GM19351 (cell line): ENCODE data around the gene SLC35F1.
"Not testable (repeated sequence)": the region's sequence is repeated elsewhere in the genome, so short reads cannot be mapped to it uniquely, and the experiment has no call there.

Experiments used
- ATAC-seq: cut with Tn5 transposase; IDR thresholded peaks from one replicate; pipeline ENCODE4 v1.9.1; 2021; ENCODE audit warnings: mild to moderate bottlenecking, moderate library complexity; ENCODE audit not compliant: unreplicated experiment

Gene SLC35F1

DNA sequence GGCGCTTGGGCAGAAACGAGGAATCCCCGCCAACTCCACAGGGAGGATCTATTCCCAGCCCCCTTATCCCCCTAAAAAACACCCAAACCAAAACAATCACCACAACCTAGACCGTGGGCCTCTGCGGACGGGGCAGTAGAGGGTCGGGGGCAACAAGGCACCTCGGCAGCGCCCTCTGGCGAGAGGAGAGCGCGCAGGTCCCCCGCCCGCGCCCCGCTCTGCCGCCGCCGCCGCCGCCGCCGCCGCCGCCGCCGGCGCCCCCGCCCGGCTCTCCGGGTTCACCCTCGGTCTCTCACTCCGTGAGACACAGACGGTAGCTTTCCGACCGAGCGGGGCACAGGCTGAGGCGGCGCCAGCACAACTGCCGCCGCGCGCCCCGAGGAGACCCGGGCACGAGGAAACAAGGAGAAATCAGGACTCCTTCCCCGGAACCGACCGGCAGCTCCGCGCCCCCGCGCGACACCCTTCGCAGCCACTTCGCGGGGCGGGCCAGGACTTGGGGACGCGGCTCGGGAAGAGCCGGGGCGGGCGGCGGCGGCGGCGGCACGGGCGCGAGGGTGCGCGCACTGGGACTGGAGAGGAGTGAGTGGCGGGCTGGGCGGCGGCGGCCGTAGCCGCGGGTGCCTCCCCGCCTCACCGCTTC lies at the start of gene SLC35F1:
Gene SLC35F1 (plus strand): TSS at position 307 of the 643 bp plus-strand sequence.
- peak; percentile 67 for ATAC-seq

DNA sequence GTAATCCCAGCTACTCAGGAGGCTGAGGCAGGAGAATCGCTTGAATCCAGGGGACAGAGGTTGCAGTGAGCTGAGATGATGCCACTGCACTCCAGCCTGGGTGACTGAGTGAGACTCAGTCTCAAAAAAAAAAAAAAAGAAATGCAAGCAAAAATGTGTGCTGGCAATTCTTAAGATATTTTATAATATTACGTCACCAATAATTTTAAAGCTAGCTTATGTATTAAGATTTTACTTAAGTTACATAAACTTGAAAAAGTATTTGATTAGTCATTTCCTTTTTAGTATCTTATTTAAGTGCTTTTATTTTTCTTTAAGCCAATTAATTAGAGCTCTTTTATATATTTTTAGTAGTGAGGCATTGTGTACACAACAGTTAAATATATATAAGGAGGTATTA lies 48.5 kb upstream of the SLC35F1 start:
- not testable (repeated sequence) for ATAC-seq

DNA sequence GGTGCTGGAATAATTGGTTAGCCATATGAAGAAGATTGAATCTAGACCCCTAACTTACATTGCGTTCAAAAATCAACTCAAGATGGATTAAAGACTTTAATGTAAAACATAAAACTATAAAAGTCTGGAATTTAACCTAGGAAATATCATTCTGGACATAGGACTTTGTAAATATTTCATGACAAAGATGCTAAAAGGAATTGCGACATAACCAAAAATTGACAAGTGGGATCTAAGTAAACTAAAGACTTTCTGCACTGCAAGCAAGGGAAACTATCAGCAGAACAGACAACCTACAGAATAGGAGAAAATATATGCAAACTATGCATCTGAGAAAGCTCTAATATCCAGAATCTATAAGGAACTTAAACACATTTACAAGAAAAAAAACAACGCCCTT lies 45.5 kb upstream of the SLC35F1 start:
- no peak for ATAC-seq

DNA sequence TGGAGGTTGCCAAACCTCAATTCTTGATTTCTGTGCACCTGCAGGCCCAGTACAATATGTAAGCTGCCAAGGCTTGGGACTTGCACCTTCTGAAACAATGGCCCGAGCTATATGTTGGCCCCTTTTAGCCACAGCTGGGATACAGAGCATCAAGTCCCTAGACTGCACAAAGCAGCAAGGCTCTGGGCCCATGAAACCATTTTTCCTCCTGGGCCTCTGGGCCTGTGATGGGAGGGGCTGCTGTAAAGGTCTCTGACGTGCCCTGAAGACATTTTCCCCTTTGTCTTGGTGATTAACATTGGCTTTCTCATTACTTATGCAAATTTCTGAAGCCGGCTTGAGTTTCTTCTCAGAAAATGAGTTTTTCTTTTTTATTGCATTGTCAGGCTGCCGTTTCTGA lies 40.5 kb upstream of the SLC35F1 start:
- ATAC-seq = no peak

DNA sequence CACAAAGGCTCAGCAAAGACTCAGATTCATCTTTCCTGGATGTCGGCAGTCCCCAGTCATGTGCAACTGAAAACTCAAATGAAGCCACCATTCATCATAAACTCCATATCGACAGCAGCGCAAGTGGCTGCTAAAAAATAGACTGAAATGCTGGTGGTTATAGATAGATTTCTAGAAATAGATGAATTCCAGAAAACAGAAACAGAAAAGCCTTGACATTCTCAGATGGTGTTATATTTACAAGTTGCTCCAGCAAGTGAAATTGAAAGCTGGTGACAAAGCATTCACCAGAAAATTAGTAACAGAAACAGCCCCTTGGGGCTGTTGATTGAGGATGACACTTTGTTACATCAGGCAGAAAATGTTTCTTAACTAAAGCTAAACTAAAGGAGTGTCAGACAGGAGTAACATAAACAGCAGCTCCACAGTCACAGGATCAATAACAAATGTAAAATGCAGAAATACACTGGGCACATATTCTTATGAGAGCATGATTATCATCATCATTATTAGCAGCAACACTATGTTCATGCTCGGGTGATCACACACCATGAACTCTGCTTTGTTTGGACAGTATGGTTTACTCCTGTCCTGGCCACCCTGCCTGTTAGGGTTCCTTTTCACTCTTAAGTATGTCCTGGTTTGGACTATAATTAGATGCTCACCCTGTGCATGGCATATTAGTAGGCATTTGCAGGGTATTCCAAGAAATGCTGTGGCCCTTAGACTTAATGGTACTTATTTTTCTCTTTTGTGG lies 36.4 kb upstream of the SLC35F1 start:
- ATAC-seq = peak; percentile 90

DNA sequence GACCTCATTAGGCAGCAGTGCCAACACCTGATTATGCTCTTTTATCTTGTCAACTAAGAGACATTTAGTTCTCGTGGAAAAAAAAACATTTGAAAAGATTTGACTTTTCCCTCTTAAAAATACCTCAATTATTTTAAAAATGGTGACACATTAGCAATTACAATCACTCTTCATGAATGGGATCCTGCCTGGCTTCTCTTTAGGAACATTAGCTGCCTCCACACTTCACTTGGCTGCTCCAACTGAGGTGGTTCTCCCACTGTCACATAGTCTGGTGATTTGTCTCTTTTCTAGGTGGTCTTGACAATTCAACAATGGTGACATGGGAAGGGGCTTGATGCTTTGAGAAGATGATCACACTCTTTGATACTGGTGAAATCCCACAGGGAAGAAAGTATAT lies 26.2 kb upstream of the SLC35F1 start:
- ATAC-seq = no peak

DNA sequence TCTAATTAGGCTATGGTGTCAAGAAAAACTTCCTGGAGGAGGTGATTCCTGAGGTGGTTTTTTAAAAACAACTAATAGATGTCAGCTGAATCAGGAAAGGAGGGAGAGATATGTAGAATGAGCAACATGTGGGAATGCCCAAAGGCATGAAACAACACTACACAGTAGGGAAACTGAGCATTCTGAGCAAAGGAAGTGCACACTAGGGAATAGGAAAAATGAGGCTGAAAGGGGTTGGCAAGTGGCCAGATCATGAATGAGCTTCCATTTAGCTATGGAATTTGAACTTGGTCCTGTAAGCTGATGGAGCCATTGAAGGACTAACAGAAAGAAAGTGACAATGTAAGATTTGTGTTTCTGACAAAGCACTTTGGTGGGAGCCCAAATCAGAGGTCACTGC lies 16.9 kb upstream of the SLC35F1 start:
- ATAC-seq = no peak

DNA sequence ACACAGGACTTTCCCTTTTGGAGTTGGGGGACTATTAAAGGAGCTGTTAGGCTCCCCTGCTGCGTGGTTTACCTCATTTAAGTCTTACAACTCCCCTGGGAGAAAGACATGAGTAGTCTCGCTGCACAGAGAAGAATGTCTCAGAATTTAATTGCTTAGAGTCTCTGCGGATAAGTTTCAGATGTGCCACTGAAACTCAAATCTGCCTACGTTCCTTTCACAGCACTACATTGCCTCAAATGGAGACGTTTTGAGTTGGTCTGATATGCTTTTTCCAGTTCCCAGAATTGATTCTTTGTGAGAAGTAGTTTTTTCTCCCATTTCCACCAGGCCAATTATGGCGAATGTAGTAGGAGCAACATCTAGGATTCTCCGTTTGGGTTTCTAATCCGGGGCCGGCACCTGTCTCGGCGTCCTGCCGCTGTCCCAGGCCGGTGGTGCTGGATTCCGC lies 532 bp upstream of the SLC35F1 start:
- ATAC-seq = peak; percentile 62

DNA sequence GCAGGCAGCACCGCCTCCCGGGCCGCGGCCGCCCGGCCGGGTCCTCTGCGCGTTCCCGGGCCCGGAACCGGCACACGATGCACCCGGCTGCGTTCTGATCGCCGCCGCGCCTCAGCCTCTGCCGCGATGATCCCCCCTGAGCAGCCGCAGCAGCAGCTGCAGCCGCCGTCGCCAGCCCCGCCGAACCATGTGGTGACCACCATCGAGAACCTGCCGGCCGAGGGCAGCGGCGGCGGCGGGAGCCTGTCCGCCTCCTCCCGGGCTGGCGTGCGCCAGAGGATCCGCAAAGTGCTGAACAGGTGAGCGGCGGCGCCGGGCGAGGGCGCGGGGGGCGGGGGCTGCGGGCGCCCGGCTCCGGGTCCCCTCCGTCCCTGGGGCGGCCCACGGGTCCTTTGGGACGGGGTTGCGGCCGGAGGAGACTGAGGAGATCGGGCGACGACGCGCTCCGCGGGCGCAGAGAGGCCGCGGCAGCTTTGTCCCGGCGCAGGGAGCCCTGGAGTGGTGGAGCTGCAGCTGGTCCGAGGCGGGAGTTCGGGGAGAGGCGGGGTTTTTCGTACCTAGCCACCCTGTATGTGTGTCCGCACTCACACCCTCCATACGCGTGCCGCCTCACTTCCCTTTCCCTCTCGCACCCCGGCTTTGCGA lies 659 bp downstream of the SLC35F1 start:
- ATAC-seq = no peak

DNA sequence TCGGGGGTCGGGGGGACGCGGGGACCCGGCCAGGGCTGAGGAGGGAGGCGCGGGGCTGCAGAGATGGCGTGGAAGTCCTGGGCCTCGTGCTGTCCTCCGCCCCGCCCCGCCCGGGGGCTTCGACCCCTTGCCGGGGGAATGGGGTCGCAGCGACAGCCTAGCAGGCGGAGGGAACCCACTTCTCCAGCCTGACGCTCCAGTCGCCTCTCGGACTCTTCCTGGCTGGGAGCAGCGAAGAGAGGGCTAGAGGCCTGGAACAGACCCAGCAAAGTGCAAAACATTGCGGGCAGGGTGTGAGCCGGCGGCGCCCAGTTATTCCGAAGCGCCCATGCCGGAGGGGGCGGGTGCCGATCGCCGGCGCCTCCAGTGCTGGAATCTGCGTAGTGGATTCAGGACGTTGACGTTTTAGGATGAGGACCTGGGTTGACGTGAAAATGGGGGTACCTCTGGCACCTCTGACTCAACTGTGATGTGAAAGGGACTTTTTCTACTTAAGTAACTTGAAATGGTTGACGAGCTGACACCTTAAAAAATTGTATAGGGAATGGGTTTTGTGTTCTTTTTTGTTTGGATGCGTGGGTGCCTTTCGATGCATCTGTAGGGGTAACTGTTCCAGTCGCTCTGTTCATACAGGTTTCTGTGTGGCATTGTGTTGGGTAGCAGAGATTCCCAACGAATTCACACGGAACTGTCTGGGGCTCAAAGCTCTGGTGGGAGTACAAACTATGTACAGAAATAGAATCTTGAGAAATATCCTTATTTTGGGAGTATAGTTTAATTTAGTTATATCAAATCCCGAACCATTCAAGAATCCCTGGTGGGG lies 1.4 kb downstream of the SLC35F1 start:
- ATAC-seq = no peak

DNA sequence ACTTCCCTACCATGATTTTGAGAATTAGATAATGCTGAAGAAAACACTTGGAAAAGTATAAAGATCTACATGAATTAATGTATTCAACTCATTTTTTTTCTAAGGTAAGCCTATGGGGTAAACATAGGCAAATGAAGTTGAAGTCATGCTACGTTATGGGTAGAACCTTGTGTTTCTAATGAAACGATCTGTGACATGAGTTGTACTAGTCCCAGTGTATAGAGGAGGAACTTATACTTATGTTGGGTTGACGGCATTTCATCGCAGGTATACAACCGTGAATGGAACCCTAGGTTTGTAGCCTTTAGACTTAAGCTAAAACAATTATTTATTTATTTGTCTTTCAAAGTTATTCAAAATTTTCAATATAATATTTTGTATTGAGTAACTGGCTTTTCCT lies 2.6 kb downstream of the SLC35F1 start:
- ATAC-seq = no peak

DNA sequence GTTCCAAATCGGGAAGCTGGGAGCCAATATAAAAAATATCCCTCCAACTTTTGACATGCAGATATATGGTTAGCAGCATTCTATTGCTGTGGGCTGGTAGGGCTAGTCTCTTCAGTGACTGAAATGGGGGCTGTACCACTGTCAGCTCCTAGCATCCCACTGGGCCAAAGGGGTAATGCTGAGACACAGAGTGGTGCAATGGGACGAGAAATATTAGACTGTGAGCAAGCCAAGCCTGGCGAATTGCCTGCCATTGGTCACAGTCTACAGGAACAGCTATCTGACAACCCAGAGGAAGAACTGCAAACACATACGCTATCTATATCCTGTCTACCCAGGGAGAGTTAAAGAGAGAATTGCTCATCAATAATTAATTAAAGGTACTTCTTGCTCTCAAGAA lies 3.5 kb downstream of the SLC35F1 start:
- no peak for ATAC-seq

DNA sequence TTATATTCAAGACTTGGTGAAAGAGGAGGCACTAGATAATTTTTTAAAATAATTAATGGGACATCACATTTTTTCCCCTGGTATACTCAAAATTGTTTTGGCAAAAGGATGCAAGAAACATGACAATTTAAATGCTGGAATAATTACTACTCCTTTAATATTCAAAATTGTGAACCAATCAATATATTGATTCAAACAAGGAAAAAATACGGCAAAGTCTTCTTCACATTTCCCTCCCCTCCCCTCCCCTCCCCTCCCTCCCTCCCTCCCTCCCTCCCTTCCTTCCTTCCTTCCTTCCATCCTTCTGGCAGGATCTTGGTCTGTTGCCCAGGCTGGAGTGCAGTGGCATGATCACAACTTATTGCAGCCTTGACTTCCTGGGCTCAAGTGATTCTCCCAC lies 4.1 kb downstream of the SLC35F1 start:
- ATAC-seq = no peak

DNA sequence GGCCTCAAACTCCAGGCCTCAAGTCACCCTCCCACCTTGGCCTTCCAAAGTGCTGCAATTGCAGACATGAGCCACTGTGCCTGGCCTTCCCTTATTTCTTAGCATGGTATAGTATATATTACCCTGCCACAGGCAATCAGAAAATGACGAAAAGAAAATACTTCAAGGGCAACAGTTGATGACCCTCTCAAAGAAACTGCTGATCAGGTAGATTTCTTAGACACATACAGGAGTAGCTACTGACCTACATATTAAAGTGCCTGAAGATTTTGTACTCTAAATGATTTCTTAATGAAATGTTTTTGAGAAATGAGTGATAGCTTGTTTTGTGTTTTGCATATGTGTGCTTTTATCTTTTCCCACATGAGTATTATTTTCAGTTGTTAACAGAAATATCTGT lies 4.6 kb downstream of the SLC35F1 start:
- ATAC-seq = no peak

DNA sequence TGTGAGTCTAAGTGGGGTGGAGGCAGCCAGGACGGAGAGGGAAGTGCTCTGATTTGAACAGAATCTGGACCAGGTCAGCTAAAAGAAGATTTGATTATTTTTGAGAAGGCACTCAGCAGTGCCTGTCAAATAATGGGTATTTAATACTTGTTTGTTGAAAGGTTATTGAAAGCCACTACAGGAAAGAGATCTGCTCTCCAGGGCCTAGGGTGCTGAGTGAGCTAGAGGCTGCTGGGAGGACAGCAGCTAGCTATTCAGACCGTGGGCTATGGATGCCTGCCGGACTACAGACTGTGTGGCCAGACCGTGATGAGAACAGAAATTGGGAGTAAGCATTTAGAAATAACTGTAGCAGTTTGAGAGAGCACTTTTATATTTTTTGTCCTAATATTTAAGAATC lies 8.8 kb downstream of the SLC35F1 start:
- ATAC-seq = no peak

DNA sequence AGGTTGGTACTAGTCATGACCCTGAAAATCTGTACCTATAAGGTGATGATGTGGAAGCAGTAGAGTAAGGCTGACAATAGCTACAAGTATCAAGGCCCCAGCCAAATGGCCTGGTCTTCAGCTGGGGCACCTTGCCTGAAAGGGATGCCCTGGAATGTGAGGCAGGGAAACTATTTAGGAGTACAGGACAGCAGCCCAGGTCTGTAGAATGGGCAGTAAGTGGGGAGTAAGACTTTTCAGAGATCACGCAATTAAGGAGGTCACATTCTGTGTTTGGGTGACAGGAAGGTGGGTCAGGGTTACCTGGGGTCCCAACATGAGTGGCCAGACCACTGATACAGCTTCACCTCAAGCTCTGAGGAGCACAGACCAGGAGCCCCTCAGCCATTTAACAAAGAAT lies 9.4 kb downstream of the SLC35F1 start:
- ATAC-seq = no peak

DNA sequence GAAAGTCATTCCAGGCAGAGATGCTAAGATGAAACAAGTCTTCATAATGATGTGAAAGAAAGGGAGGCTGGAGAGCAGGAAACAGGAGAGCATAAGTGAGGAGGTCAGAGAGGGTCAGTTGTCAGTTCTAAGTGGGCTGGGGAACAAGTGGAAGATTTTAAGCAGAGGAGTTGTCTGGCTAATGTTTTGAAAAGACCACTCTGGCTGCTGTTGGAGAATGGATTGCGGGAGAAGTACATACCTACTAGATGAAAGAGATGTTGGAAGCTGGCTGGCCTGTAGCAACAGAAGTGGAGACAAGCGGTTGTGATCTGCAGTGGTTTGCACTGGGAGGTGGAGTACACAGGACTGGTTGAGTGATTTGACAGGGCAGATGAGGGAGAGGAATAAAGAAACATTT lies 10.1 kb downstream of the SLC35F1 start:
- ATAC-seq = no peak

DNA sequence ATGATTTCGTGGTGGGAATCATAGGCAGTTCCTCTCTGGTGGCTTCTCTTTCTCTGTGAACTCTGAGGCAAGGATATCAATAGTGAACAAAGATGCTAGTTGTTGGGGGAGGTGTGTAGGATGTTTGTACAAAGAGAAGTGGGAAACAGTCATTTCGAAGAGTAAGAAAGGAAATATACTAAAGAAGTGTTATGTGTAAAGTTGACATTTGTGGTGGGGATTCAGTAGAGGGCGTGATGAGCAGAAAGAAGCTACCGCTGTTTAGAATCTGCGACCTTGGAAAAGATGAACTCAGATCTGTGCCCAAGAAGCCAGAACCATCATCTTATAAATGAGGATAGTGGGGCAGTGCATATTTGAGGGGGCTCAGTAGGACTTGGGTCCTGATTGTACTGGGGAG lies 11.4 kb downstream of the SLC35F1 start:
- peak; percentile 49 for ATAC-seq

DNA sequence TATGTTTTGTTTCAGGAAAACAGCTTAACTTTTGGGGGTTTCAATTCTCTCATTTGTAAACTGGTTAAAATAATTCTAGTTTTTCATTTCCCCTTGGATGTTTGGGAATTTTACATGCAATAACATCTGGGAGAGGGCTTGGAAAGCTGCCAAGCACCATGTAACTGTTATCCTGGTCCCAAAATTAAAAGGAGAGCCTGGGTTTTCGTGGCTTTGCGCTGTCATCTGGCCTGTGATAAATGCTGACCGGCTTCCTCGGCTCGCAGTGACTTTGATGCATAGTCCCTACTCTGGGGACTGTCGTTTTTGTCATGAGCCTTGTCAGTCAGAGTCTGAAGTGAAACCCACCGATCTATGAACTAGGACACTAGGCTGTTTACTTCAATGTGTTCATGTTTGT lies 12.2 kb downstream of the SLC35F1 start:
- no peak for ATAC-seq

DNA sequence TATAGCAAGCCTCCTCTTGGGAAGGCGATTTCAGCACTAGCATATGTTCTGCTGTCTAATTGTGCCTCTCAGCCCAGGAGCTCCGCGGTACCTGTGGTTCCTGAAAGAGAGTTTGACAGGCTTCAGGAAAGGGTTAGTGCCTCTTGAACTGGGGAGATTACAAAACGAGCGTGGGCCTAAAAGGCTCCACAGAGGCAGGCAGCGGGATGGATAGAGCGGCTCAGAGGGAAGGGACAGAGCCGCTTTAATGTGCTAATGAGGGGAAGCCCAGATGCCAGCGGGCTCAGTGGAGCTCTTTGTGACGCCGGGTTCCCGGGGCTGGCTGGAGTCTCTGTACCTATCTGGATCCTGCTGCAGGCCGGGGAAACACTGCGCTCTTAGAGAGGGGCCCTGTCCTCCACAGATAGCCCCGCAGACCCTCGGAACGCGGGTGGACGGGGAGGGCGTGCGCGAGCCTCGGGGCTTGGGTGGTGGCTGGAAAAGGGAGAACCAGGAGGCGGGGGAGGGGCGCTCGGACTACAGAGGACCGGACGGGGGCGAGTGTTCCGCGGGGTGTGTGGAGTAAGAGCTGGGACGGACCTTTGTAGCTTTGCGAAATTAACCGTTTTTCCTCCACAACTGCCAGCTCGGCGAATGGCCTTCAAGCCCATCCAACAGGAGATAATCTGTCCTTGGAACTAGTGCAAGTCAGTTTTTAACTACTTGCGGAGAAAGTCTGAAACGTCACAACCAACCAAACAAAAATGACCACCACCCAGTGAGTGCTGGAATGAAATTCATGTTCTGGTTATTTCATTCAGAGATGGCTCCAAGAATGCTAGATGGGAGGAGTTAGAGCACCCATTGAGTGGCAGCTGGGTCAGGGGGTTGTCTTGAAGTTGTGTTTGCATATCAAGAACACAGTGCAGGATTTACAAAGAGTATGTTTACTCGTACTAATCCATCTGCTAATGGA lies 13.0 kb downstream of the SLC35F1 start:
- no peak for ATAC-seq
